IMR-90 (cell line): ENCODE data around the gene KLHDC2. TPM values are rescaled to one million over a fixed set of nuclear protein-coding genes. Genes with fewer than 3 reads are reported as not detected.

Source experiments
- ATAC-seq: fragments of 200-7000 bp; cut with Tn5 transposase; 2 replicates; pipeline ENCODE4 v1.9.1; 2020; ENCODE audit warnings: low read depth, mild to moderate bottlenecking, moderate library complexity
- BruUV-seq: library from RNA; stranded (reverse); fragments of 400-500 nt; replicated peaks from 2 replicates; lab custom pipeline; 2021; lab: Mats Ljungman, UMichigan
- CTCF ChIA-PET: fragments of 300-600 bp; formaldehyde crosslinking; extraction: SDS; loops from one replicate; lab custom pipeline; 2021; ENCODE audit warnings: antibody characterized with exemption; lab: Yijun Ruan, JAX
- POLR2A ChIA-PET: fragments of 300-600 bp; sonication (Branson Sonifier 250); formaldehyde crosslinking; loops from one replicate; lab custom pipeline; 2022; ENCODE audit warnings: antibody characterized with exemption; ENCODE audit not compliant: unreplicated experiment; lab: Charles Lee
- DNase-seq: peaks from one replicate; pipeline ENCODE4 v3.0.0; 2013
- H2AFZ ChIP-seq: replicated peaks from 2 replicates; pipeline ENCODE3; 2013; ENCODE audit warnings: low read length, mild to moderate bottlenecking; ENCODE audit not compliant: poor library complexity
- H2AK5ac ChIP-seq: 2 replicates; pipeline ENCODE4 v1.6.1; 2013; ENCODE audit warnings: low read depth, low read length, inconsistent platforms
- H2AK9ac ChIP-seq: replicated peaks from 2 replicates; pipeline ENCODE3; 2013; ENCODE audit warnings: mild to moderate bottlenecking, low read depth, low read length, moderate library complexity; ENCODE audit not compliant: poor library complexity
- H2BK120ac ChIP-seq: 2 replicates; pipeline ENCODE4 v1.6.1; 2013; ENCODE audit warnings: low read depth, low read length, inconsistent platforms
- H2BK15ac ChIP-seq: 3 replicates; pipeline ENCODE4 v1.6.1; 2013; ENCODE audit warnings: low read depth, low read length, inconsistent platforms
- H2BK20ac ChIP-seq: 2 replicates; pipeline ENCODE4 v1.6.1; 2013; ENCODE audit warnings: low read depth, mild to moderate bottlenecking, inconsistent platforms, low read length, moderate library complexity
- H2BK5ac ChIP-seq: 2 replicates; pipeline ENCODE4 v1.6.1; 2013; ENCODE audit warnings: mild to moderate bottlenecking, low read depth, low read length, inconsistent platforms; ENCODE audit not compliant: poor library complexity, severe bottlenecking
- H3K14ac ChIP-seq: replicated peaks from 2 replicates; pipeline ENCODE4 v1.6.1; 2013; ENCODE audit warnings: low read depth, low read length, inconsistent platforms
- H3K18ac ChIP-seq: 2 replicates; pipeline ENCODE4 v1.6.1; 2013; ENCODE audit warnings: low read depth, low read length, control low read depth
- H3K23ac ChIP-seq: 2 replicates; pipeline ENCODE4 v1.6.1; 2013; ENCODE audit warnings: low read depth, low read length, inconsistent platforms
- H3K27ac ChIP-seq: 2 replicates; pipeline ENCODE4 v1.5.1; 2013; ENCODE audit warnings: mild to moderate bottlenecking, control low read depth, low read length; ENCODE audit not compliant: insufficient read depth
- H3K27me3 ChIP-seq: 2 replicates; pipeline ENCODE4 v1.6.1; 2013; ENCODE audit warnings: low read length; ENCODE audit not compliant: control insufficient read depth, insufficient read depth
- H3K36me3 ChIP-seq: 2 replicates; pipeline ENCODE4 v1.6.1; 2013; ENCODE audit warnings: low read length, mixed read lengths; ENCODE audit not compliant: control insufficient read depth, insufficient read depth
- H3K4ac ChIP-seq: 2 replicates; pipeline ENCODE4 v1.6.1; 2013; ENCODE audit warnings: low read depth, low read length, inconsistent platforms
- H3K4me1 ChIP-seq: 2 replicates; pipeline ENCODE4 v1.6.1; 2013; ENCODE audit warnings: low read length, mixed read lengths; ENCODE audit not compliant: control insufficient read depth, insufficient read depth
- H3K4me2 ChIP-seq: 2 replicates; pipeline ENCODE4 v1.6.1; 2013; ENCODE audit warnings: low read depth, mild to moderate bottlenecking, control low read depth, low read length, moderate library complexity
- H3K4me3 ChIP-seq: 2 replicates; pipeline ENCODE4 v1.5.1; 2013; ENCODE audit warnings: low read depth, mild to moderate bottlenecking, control low read depth, low read length, moderate library complexity; ENCODE audit not compliant: insufficient read depth
- H3K56ac ChIP-seq: 2 replicates; pipeline ENCODE4 v1.6.1; 2013; ENCODE audit warnings: low read length, inconsistent platforms; ENCODE audit not compliant: insufficient read depth; ENCODE audit errors: extremely low read depth
- H3K79me1 ChIP-seq, 2 experiments: 2 replicates each; pipeline ENCODE4 v1.6.1; 2013; ENCODE audit warnings: low read length in 2 of 2, inconsistent platforms in 1 of 2, low read depth in 1 of 2
- H3K9ac ChIP-seq: 2 replicates; pipeline ENCODE4 v1.6.1; 2013; ENCODE audit warnings: low read depth, low read length, control low read depth
- H3K9me1 ChIP-seq: 2 replicates; pipeline ENCODE4 v1.6.1; 2013; ENCODE audit warnings: low read length, inconsistent platforms; ENCODE audit not compliant: insufficient read depth
- H3K9me3 ChIP-seq: 2 replicates; pipeline ENCODE4 v1.6.1; 2013; ENCODE audit warnings: low read length; ENCODE audit not compliant: control insufficient read depth, insufficient read depth
- H4K20me1 ChIP-seq: 2 replicates; pipeline ENCODE4 v1.6.1; 2013; ENCODE audit warnings: low read length, inconsistent platforms; ENCODE audit not compliant: insufficient read depth
- H4K5ac ChIP-seq: 2 replicates; pipeline ENCODE4 v1.6.1; 2013; ENCODE audit warnings: mild to moderate bottlenecking, low read depth, low read length, control low read depth
- H4K8ac ChIP-seq, 2 experiments: 2 replicates each; pipeline ENCODE4 v1.6.1; 2013; ENCODE audit warnings: low read depth in 2 of 2, low read length in 2 of 2, control low read depth in 1 of 2, inconsistent platforms in 1 of 2
- H4K91ac ChIP-seq: 2 replicates; pipeline ENCODE4 v1.6.1; 2013; ENCODE audit warnings: low read depth, low read length, inconsistent platforms; ENCODE audit not compliant: insufficient read depth
- BHLHE40 ChIP-seq: fragments of 150-350 bp; IDR thresholded peaks from 2 replicates; pipeline ENCODE4 v1.6.1; 2016; ENCODE audit warnings: mild to moderate bottlenecking, low read depth, low read length
- CHD1 ChIP-seq: IDR thresholded peaks from 2 replicates; pipeline ENCODE4 v1.6.1; 2012; ENCODE audit warnings: low read depth, low read length, improper control_type of control experiment
- CTCF ChIP-seq: conservative IDR thresholded peaks from 2 replicates; pipeline ENCODE4 v1.5.1; 2012; ENCODE audit warnings: mild to moderate bottlenecking, low read depth, low read length, improper control_type of control experiment
- FOS ChIP-seq: fragments of 150-350 bp; IDR thresholded peaks from 2 replicates; pipeline ENCODE4 v1.6.1; 2016; ENCODE audit warnings: low read depth, low read length
- MAFK ChIP-seq: IDR thresholded peaks from 2 replicates; pipeline ENCODE4 v1.6.1; 2012; ENCODE audit warnings: low read depth, low read length, improper control_type of control experiment
- MAZ ChIP-seq: IDR thresholded peaks from 2 replicates; pipeline ENCODE4 v1.6.1; 2012; ENCODE audit warnings: low read depth, mild to moderate bottlenecking, low read length, improper control_type of control experiment, moderate library complexity, borderline replicate concordance
- NFE2L2 ChIP-seq: fragments of 150-350 bp; IDR thresholded peaks from 2 replicates; pipeline ENCODE4 v1.6.1; 2016; ENCODE audit warnings: low read depth, mild to moderate bottlenecking, low read length
- POLR2A ChIP-seq: IDR thresholded peaks from 2 replicates; pipeline ENCODE4 v1.6.1; 2012; ENCODE audit warnings: mild to moderate bottlenecking, low read depth, low read length
- RAD21 ChIP-seq: IDR thresholded peaks from 2 replicates; pipeline ENCODE4 v1.6.1; 2012; ENCODE audit warnings: low read length, improper control_type of control experiment
- RCOR1 ChIP-seq: IDR thresholded peaks from 2 replicates; pipeline ENCODE4 v1.6.1; 2012; ENCODE audit warnings: mild to moderate bottlenecking, low read length, improper control_type of control experiment; ENCODE audit not compliant: insufficient replicate concordance
- RFX5 ChIP-seq: IDR thresholded peaks from 2 replicates; pipeline ENCODE4 v1.8.0; 2012; ENCODE audit warnings: low read depth, mild to moderate bottlenecking, low read length, moderate library complexity
- SMC3 ChIP-seq: fragments of 150-350 bp; IDR thresholded peaks from 2 replicates; pipeline ENCODE4 v1.6.1; 2016; ENCODE audit warnings: low read depth, mild to moderate bottlenecking, antibody characterized with exemption, low read length, moderate library complexity
- WGBS, 2 experiments: methylation state at CpG; one replicate each; pipeline versions ENCODE4 v1.1.5 to v1.1.7; 2013; ENCODE audit warnings: missing lambda C conversion rate in 2 of 2; ENCODE audit not compliant: insufficient read length in 1 of 2; ENCODE audit errors: extremely low coverage in 2 of 2; 5-methylcytosine and 5-hydroxymethylcytosine counted together
- dilution Hi-C: fragments of 300-500 bp; cut with HindIII; formaldehyde crosslinking; loops from one replicate; pipeline ENCODE4 v1.14.3; 2018; ENCODE audit warnings: low sequenced_read_pairs; ENCODE audit not compliant: unreplicated experiment
- in situ Hi-C: fragments of 300-500 bp; cut with MboI; formaldehyde crosslinking; loops from 3 replicates; pipeline ENCODE4 v1.14.3; 2019; ENCODE audit warnings: low sequenced_read_pairs, inconsistent platforms, mixed read lengths
- intact Hi-C: fragments of 100-400 bp; cut with micrococcal nuclease; formaldehyde crosslinking; loops from 2 replicates; pipeline ENCODE4 v1.10.0; 2022
- polyA plus RNA-seq, 3 experiments: library from polyadenylated mRNA; depleted of rRNA; stranded (reverse); fragments of >200 nt; gene quantifications; 2 replicates each; pipeline ENCODE4 v1.2.3, GENCODE V29; 2012; ENCODE audit warnings: low replicate concordance in 1 of 3
- total RNA-seq: library from RNA; depleted of rRNA; stranded (reverse); fragments of >200 nt; gene quantifications from 2 replicates; pipeline ENCODE4 v1.2.3, GENCODE V29; 2012
- TF ChIP-seq, protein P1 (sequence below): fragments of 150-350 bp; IDR thresholded peaks from 2 replicates; pipeline ENCODE4 v1.6.1; 2017; ENCODE audit warnings: mild to moderate bottlenecking, antibody characterized with exemption, low read length, low read depth

Gene KLHDC2
- total and polyA plus RNA-seq, 2 of the 4 experiments (the other 2 are of a cell fraction): 29.2 to 41.8 TPM

GRCh38 chr14:49769581-49770211, 1.7 kb downstream of the KLHDC2 start:
- H3K14ac ChIP-seq: no peak overlapping the region
- no peak overlapping the region for H3K27ac ChIP-seq
- no peak overlapping the region for H3K4ac ChIP-seq
- no peak overlapping the region for H3K18ac ChIP-seq
- no TSS peak for BruUV-seq
- DNase-seq: no peak
- TF ChIP-seq SMC3 (no peak), CHD1 (no peak), MAZ (no peak), MAFK (no peak), RCOR1 (no peak), RFX5 (no peak), POLR2A (no peak), BHLHE40 (no peak), RAD21 (no peak), CTCF (no peak), FOS (no peak), NFE2L2 (no peak)
- TF ChIP-seq, protein P1, sequence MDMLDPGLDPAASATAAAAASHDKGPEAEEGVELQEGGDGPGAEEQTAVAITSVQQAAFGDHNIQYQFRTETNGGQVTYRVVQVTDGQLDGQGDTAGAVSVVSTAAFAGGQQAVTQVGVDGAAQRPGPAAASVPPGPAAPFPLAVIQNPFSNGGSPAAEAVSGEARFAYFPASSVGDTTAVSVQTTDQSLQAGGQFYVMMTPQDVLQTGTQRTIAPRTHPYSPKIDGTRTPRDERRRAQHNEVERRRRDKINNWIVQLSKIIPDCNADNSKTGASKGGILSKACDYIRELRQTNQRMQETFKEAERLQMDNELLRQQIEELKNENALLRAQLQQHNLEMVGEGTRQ: no peak
- H3K79me1 ChIP-seq: peaks cover 17 to 30% of the 10 kb centered on the region in 2 experiments
- intact Hi-C loops (loop anchor here (5.0 kb wide), 1 partner anchor 307 kb away; no protein-coding TSS in a partner anchor), dilution Hi-C loops (no loop called here), in situ Hi-C loops (loop anchor here (5.0 to 25.0 kb wide), 3 partner anchors 77 to 307 kb away; partner anchors contain the start of genes DNAAF2 and KLHDC1)
- no peak overlapping the region for H3K56ac ChIP-seq
- peaks cover 9% of the 10 kb centered on the region for H3K4me1 ChIP-seq
- H4K20me1 ChIP-seq: peaks cover 11% of the 10 kb centered on the region
- no CpG with 5 or more reads among the region's 15 CpGs for WGBS, 2 experiments
- no peak overlapping the region for H2AK9ac ChIP-seq
- no peaks in the 10 kb centered on the region for H3K27me3 ChIP-seq
- no peak overlapping the region for H2BK20ac ChIP-seq
- H4K5ac ChIP-seq: no peak overlapping the region
- H3K4me3 ChIP-seq: peak overlapping the region; percentile 96; the same call in 1 of the 2 replicates
- H2AK5ac ChIP-seq: no peak overlapping the region
- 0 out of 2 replicates have a peak, but pooled peaks cover 2% of the 10 kb centered on the region for H3K36me3 ChIP-seq
- H2BK5ac ChIP-seq: no peak overlapping the region
- no peak overlapping the region for H2BK120ac ChIP-seq
- no peak overlapping the region for H2AFZ ChIP-seq
- no peak overlapping the region for H4K8ac ChIP-seq
- peaks cover 5% of the 10 kb centered on the region for H3K9me1 ChIP-seq
- POLR2A ChIA-PET: interaction anchor here (0.5 to 1.0 kb wide), 4 partner anchors 23 to 433 kb away, joined by 4 to 9 read pairs (median 4); partner anchors contain the start of gene DNAAF2
- no peaks in the 10 kb centered on the region for H3K9me3 ChIP-seq
- H3K23ac ChIP-seq: peak overlapping the region; percentile 79; the same call in 1 of the 2 replicates
- no peak for ATAC-seq
- H3K4me2 ChIP-seq: peak overlapping the region; percentile 93
- H2BK15ac ChIP-seq: no peak overlapping the region
- CTCF ChIA-PET: interaction anchor here (0.6 kb wide), 1 partner anchor 11 kb away, joined by 4 read pairs; no protein-coding TSS in a partner anchor
- no peak overlapping the region for H4K91ac ChIP-seq
- H3K9ac ChIP-seq: peak overlapping the region; percentile 9; the same call in 1 of the 2 replicates
